Dendritic cell treated with granulocyte-macrophage colony-stimulating factor and Interleukin-4, amounts not matched to agents 40 ng/mL and 50 ng/mL, for 4 days (primary cell): ENCODE measurements around the gene TMCC1.
A peak's percentile ranks its signal among the peaks of the same experiment; 100 is the strongest.

Source experiments
- H3K27ac Mint-ChIP-seq: one replicate; pipeline ENCODE4 v1.8.0; 2022; ENCODE audit warnings: mild to moderate bottlenecking, mixed read lengths
- H3K27me3 Mint-ChIP-seq: one replicate; pipeline ENCODE4 v1.8.0; 2022; ENCODE audit warnings: mild to moderate bottlenecking, mixed read lengths
- H3K36me3 Mint-ChIP-seq: one replicate; pipeline ENCODE4 v1.8.0; 2022; ENCODE audit warnings: low read depth, mixed read lengths
- H3K4me1 Mint-ChIP-seq: one replicate; pipeline ENCODE4 v1.8.0; 2022; ENCODE audit warnings: low read depth, mixed read lengths
- H3K4me3 Mint-ChIP-seq: one replicate; pipeline ENCODE4 v1.8.0; 2022; ENCODE audit warnings: mild to moderate bottlenecking, moderate library complexity, mixed read lengths
- H3K9me3 Mint-ChIP-seq: one replicate; pipeline ENCODE4 v1.8.0; 2022; ENCODE audit warnings: mixed read lengths
- intact Hi-C: fragments of 100-400 bp; cut with micrococcal nuclease; formaldehyde crosslinking; loops from one replicate; pipeline ENCODE4 v1.15.0; 2022

The TMCC1 gene

DNA sequence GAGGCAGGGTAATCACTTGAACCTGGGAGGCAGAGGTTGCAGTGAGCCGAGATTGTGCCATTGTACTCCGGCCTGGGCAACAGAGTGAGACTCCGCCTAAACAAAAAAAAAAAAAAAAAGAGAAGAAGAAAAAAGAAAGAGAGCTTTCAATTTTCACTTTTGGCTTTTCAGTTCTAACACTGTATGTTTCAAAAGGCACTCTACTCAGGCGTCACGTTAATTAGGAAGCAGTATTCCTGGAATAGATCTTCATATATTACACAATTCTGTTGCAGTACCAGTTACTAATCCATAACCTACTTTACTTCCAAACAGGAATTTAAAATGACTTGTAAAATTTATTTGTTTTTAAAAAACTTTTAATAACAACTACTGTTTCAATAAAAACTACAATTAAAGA, 155.3 kb downstream of the TMCC1 start:
- peak overlapping the region; percentile 34 for H3K27ac Mint-ChIP-seq
- intact Hi-C loops = no loop called here
- H3K4me3 Mint-ChIP-seq = no peak overlapping the region
- no peaks in the 10 kb centered on the region for H3K27me3 Mint-ChIP-seq
- H3K4me1 Mint-ChIP-seq = peaks cover 7% of the 10 kb centered on the region
- H3K9me3 Mint-ChIP-seq = no peaks in the 10 kb centered on the region
- no peaks in the 10 kb centered on the region for H3K36me3 Mint-ChIP-seq

GRCh38 chr3:129736070-129736469, 157.4 kb downstream of the TMCC1 start:
- H3K27me3 Mint-ChIP-seq = no peaks in the 10 kb centered on the region
- no peaks in the 10 kb centered on the region for H3K36me3 Mint-ChIP-seq
- H3K4me3 Mint-ChIP-seq = no peak overlapping the region
- peaks cover 7% of the 10 kb centered on the region for H3K4me1 Mint-ChIP-seq
- H3K9me3 Mint-ChIP-seq = no peaks in the 10 kb centered on the region
- intact Hi-C loops = no loop called here
- H3K27ac Mint-ChIP-seq = no peak overlapping the region

DNA sequence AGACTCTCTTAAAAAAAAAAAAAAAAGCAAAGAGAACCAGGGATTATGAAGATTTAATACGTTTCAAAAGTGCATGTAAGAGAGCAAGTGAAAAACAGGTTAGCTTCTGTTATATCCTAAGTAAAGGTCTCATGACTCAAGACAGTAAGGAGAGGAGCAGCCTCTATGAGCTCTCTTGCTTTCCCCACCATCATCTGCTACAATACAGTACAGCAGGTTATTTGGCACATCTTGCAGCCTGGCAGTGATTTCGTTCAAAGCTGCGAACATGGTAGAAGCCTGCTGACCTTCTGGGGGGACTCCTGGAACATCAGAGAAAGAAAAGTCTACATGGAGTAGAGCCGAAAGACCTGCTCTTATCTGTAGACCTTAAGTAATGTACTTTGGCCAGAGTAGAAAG, 157.9 kb downstream of the TMCC1 start:
- no peaks in the 10 kb centered on the region for H3K9me3 Mint-ChIP-seq
- intact Hi-C loops = no loop called here
- no peak overlapping the region for H3K4me3 Mint-ChIP-seq
- no peak overlapping the region for H3K27ac Mint-ChIP-seq
- no peaks in the 10 kb centered on the region for H3K27me3 Mint-ChIP-seq
- no peaks in the 10 kb centered on the region for H3K36me3 Mint-ChIP-seq
- H3K4me1 Mint-ChIP-seq = peaks cover 7% of the 10 kb centered on the region

DNA sequence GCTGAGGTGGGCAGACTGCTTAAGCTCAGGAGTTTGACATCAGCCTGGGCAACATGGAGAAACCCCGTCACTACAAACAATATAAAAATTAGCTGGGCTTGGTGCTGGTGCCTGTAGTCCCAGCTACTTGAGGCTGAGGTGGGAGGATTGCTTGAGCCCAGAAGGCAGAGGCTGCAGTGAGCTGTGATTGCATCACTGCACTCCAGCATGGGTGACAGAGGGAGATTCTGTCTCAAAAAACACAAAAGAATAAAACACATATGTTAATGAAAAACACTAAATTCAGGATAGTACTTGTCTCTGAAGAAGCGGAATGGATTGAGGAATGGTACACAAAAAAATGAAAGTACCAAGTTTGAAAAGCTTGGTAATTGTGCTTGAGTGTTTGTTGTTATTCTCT, 159.1 kb downstream of the TMCC1 start:
- H3K4me1 Mint-ChIP-seq = no peaks in the 10 kb centered on the region
- no peaks in the 10 kb centered on the region for H3K27me3 Mint-ChIP-seq
- no peaks in the 10 kb centered on the region for H3K36me3 Mint-ChIP-seq
- intact Hi-C loops = no loop called here
- H3K27ac Mint-ChIP-seq = no peak overlapping the region
- no peak overlapping the region for H3K4me3 Mint-ChIP-seq
- no peaks in the 10 kb centered on the region for H3K9me3 Mint-ChIP-seq

GRCh38 chr3:129732200-129732876, 161.2 kb downstream of the TMCC1 start:
- no peak overlapping the region for H3K4me3 Mint-ChIP-seq
- H3K9me3 Mint-ChIP-seq = no peaks in the 10 kb centered on the region
- H3K27ac Mint-ChIP-seq = no peak overlapping the region
- no peaks in the 10 kb centered on the region for H3K36me3 Mint-ChIP-seq
- no peaks in the 10 kb centered on the region for H3K4me1 Mint-ChIP-seq
- intact Hi-C loops = no loop called here
- H3K27me3 Mint-ChIP-seq = no peaks in the 10 kb centered on the region

- H3K27me3 Mint-ChIP-seq = no peaks in the 10 kb centered on the region
- no peaks in the 10 kb centered on the region for H3K4me1 Mint-ChIP-seq
- no peak overlapping the region for H3K27ac Mint-ChIP-seq
- intact Hi-C loops = no loop called here
- no peaks in the 10 kb centered on the region for H3K36me3 Mint-ChIP-seq
- H3K9me3 Mint-ChIP-seq = no peaks in the 10 kb centered on the region
- H3K4me3 Mint-ChIP-seq = no peak overlapping the region
These were observed 165.8 kb downstream of the TMCC1 start for GRCh38 chr3:129727707-129728106.

GRCh38 chr3:129723558-129724324, 169.8 kb downstream of the TMCC1 start:
- no peaks in the 10 kb centered on the region for H3K4me1 Mint-ChIP-seq
- no peaks in the 10 kb centered on the region for H3K27me3 Mint-ChIP-seq
- H3K4me3 Mint-ChIP-seq = no peak overlapping the region
- no peaks in the 10 kb centered on the region for H3K9me3 Mint-ChIP-seq
- no peaks in the 10 kb centered on the region for H3K36me3 Mint-ChIP-seq
- intact Hi-C loops = no loop called here
- H3K27ac Mint-ChIP-seq = no peak overlapping the region

GRCh38 chr3:129722527-129722926, 171.0 kb downstream of the TMCC1 start:
- intact Hi-C loops = no loop called here
- H3K36me3 Mint-ChIP-seq = no peaks in the 10 kb centered on the region
- no peak overlapping the region for H3K4me3 Mint-ChIP-seq
- no peaks in the 10 kb centered on the region for H3K9me3 Mint-ChIP-seq
- no peaks in the 10 kb centered on the region for H3K27me3 Mint-ChIP-seq
- no peaks in the 10 kb centered on the region for H3K4me1 Mint-ChIP-seq
- no peak overlapping the region for H3K27ac Mint-ChIP-seq

DNA sequence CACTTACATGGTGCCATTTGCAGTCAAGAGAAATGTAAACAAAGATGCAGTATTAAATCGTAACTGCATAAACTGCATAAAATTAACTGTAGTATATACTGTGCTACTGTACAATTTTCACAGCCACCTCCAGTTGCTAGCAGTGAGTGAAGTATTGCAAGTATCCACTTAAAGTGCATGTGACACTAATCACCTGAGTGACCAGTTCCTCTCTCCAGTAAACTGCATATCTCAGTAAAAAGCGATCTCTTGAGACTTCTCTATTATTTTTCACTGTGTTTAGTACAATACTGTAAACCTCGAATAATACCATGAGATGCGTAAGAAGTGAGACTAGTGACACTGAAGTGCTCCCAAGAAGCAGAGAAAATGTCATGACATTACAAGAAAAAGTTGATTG, 175.3 kb downstream of the TMCC1 start:
- H3K36me3 Mint-ChIP-seq = no peaks in the 10 kb centered on the region
- H3K9me3 Mint-ChIP-seq = no peaks in the 10 kb centered on the region
- intact Hi-C loops = loop anchor here (10.0 kb wide), 1 partner anchor 53 kb away; no protein-coding TSS in a partner anchor
- no peak overlapping the region for H3K4me3 Mint-ChIP-seq
- H3K27ac Mint-ChIP-seq = no peak overlapping the region
- no peaks in the 10 kb centered on the region for H3K27me3 Mint-ChIP-seq
- H3K4me1 Mint-ChIP-seq = peaks cover 11% of the 10 kb centered on the region

DNA sequence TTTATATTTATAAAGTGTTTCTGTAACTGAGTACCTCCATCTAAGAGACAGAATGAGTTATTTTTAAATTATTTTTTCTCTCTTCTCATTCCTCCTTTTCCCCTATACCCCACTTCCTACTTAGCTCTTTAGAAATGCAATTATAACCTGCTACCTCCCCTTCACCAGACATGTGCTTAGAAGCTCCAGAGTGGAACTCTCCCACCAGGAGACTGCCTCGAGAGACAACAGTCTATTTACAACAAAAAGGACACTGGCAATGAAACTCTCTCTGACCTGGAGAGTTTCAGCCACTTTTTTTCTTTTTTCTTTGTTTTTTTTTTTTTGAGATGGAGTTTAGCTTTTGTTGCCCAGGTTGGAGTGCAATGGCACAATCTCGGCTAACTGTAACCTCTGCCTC, 177.7 kb downstream of the TMCC1 start:
- Mint-ChIP-seq H3K9me3 (no peaks in the 10 kb centered on the region), H3K36me3 (no peaks in the 10 kb centered on the region), H3K27ac (no peak overlapping the region), H3K4me3 (no peak overlapping the region), H3K4me1 (peaks cover 11% of the 10 kb centered on the region), H3K27me3 (no peaks in the 10 kb centered on the region)
- intact Hi-C loops = loop anchor here (10.0 kb wide), 1 partner anchor 51 kb away; no protein-coding TSS in a partner anchor

- intact Hi-C loops = no loop called here
- Mint-ChIP-seq H3K4me1 (no peaks in the 10 kb centered on the region), H3K4me3 (no peak overlapping the region), H3K27ac (no peak overlapping the region), H3K9me3 (no peaks in the 10 kb centered on the region), H3K27me3 (no peaks in the 10 kb centered on the region), H3K36me3 (no peaks in the 10 kb centered on the region)
These were observed 185.1 kb downstream of the TMCC1 start for GRCh38 chr3:129708328-129708861.

GRCh38 chr3:129705274-129705673, 188.2 kb downstream of the TMCC1 start:
- intact Hi-C loops = no loop called here
- no peak overlapping the region for H3K27ac Mint-ChIP-seq
- no peaks in the 10 kb centered on the region for H3K27me3 Mint-ChIP-seq
- H3K36me3 Mint-ChIP-seq = no peaks in the 10 kb centered on the region
- no peaks in the 10 kb centered on the region for H3K4me1 Mint-ChIP-seq
- no peaks in the 10 kb centered on the region for H3K9me3 Mint-ChIP-seq
- H3K4me3 Mint-ChIP-seq = no peak overlapping the region

DNA sequence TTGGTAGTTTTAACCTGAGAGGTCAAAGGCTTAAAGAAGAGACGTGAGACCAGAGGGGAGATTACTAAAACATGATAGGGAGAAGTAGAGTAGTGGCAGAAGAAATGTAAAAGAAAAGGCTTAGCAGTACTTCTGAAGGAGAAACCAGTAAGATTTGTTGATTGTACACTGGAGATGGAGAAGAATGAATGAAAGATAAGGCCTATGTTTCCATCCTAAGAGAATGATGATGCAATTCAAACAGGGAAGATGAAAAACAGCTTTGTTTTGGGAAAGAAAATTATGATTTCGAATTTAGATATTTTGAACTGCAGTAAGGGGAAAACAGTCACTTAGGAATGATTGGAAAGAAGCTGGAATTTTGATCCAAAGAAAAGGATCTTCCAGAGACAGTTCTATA, 189.6 kb downstream of the TMCC1 start:
- H3K27ac Mint-ChIP-seq = no peak overlapping the region
- H3K4me3 Mint-ChIP-seq = no peak overlapping the region
- no peaks in the 10 kb centered on the region for H3K36me3 Mint-ChIP-seq
- H3K4me1 Mint-ChIP-seq = peaks cover 8% of the 10 kb centered on the region
- H3K27me3 Mint-ChIP-seq = no peaks in the 10 kb centered on the region
- no peaks in the 10 kb centered on the region for H3K9me3 Mint-ChIP-seq
- intact Hi-C loops = no loop called here

- intact Hi-C loops = no loop called here
- no peak overlapping the region for H3K27ac Mint-ChIP-seq
- H3K4me1 Mint-ChIP-seq = peaks cover 8% of the 10 kb centered on the region
- peaks cover 2% of the 10 kb centered on the region for H3K9me3 Mint-ChIP-seq
- no peak overlapping the region for H3K4me3 Mint-ChIP-seq
- H3K36me3 Mint-ChIP-seq = peaks cover under 1% of the 10 kb centered on the region
- no peaks in the 10 kb centered on the region for H3K27me3 Mint-ChIP-seq
These were observed 190.4 kb downstream of the TMCC1 start for GRCh38 chr3:129702934-129703712.
